Hematopoietic multipotent progenitor cell treated with erythropoietin and hydrocortisone succinate and interleukin-3 and kit ligand, for 15 days (in vitro differentiated cells): ENCODE data around the gene PTPRT.

Source experiments
- DNase-seq: peaks from one replicate; pipeline ENCODE4 v3.0.0-alpha.2; 2015; ENCODE audit warnings: low spot score

PTPRT gene

GRCh38 chr20:42611889-42612837, 577.5 kb downstream of the PTPRT start:
- DNase-seq = no peak

GRCh38 chr20:42611423-42611822, 578.3 kb downstream of the PTPRT start:
- DNase-seq = no peak

DNA sequence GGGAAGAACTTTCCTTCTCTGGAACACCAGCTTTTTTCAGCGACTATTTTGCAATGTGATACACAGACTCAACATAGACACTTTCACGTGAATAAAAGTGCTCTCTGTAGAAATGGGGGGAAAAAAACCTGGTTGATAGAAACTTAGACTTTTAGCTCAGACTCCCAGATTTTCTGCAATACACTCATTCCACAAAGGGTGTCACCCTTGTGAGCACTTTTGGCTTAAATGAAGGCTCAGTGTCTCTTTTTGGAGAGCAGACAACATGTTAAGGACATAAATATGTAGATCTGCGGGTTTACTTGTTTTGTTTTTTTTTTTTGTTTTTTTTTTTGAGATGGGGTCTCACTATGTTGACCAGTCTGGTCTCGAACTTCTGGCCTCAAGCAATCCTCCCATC, 579.6 kb downstream of the PTPRT start:
- DNase-seq = no peak

DNA sequence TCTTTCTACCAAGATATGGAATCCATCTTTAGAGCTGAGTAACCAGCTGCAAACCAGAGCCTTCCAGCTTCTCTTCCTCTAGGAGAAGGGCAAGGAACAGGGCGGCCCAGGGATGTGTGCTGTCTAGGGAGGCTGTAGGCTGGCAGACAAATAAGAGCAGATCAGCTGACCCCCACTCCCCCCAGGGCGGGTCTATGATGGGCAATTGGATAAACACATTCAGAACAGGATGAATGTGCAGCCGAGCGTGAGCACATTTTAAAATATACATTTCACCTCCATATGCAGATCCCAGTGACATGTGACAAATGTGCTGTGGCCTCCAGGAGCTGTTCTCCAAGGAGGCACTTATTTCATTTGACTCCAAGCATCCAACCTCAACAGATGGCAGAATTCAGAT, 580.1 kb downstream of the PTPRT start:
- DNase-seq = no peak

- DNase-seq = no peak
Observed at GRCh38 chr20:42604998-42605956, 584.4 kb downstream of the PTPRT start.

DNA sequence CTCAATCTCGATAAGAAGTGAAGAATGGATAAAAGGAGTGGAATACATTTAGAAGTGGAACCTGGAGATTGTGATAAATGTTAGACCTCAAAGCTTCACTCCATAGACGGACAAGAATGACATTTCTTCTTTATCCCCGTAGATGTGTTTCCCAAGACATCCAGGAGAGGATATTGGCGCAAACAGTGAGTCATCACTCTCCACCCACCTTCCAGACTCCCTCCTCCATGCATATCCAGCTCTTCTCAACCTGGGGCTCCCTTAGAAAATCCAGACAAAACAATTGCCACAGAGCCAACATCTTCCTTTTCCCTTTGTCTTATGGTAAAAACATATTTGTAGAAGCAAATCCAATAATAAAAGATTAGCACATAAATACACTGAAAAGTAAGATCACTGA, 586.1 kb downstream of the PTPRT start:
- DNase-seq = no peak

DNA sequence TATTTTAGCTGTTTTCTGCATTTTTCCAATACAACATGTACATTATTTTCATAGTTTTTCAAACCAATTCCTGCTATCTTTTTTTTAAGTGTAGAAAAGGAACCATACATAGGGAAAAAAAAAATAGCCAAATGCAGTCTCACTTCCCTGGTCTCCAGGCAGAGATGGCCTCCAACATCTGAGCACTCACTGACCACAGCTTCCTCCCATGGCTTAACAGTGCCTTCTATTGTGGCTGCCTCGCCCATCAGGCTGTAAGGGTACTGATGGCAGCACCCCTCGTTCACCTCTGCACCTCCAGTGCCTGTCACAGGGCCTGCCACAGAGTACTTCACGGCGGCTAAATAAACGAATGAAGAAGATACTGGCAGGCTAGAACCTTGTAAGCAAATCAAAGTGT, 591.1 kb downstream of the PTPRT start:
- no peak for DNase-seq

GRCh38 chr20:42595625-42596024, 594.1 kb downstream of the PTPRT start:
- DNase-seq = no peak

- no peak for DNase-seq
Observed at GRCh38 chr20:42594659-42595058, 595.0 kb downstream of the PTPRT start.

GRCh38 chr20:42594011-42594410, 595.7 kb downstream of the PTPRT start:
- no peak for DNase-seq

DNA sequence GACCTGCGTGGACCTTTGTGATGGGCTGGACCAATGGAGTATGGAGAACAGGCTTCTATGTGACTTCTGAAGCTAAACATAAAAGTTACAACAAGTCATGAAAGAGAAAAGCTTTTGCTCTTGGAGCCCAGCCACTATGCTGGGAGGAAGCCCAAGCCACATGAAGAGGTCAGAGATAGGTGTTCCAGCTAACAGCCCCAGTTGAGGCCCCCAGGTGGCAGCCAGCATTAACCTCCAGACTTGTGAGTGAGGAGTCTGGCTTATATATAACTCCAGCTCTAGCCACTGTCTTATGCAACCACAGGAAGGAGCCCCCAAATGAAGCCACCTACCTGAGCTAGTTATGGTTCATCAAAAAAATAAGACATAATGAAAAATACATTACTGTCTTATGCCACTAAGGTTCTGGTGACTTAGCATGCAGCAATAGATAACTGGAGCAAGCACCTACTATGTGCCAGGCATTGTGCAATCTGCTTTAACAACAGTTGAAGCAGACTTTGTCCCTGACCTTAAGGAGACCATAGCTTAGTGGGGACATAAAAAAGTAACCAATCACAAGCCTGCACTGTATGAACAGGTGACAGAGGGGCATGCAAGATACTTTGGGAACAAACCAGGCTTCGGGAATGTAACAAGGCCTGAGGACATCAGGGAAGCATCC, 599.6 kb downstream of the PTPRT start:
- no peak for DNase-seq

GRCh38 chr20:42588847-42589246, 600.9 kb downstream of the PTPRT start:
- DNase-seq = no peak

GRCh38 chr20:42587427-42587826, 602.3 kb downstream of the PTPRT start:
- no peak for DNase-seq

DNA sequence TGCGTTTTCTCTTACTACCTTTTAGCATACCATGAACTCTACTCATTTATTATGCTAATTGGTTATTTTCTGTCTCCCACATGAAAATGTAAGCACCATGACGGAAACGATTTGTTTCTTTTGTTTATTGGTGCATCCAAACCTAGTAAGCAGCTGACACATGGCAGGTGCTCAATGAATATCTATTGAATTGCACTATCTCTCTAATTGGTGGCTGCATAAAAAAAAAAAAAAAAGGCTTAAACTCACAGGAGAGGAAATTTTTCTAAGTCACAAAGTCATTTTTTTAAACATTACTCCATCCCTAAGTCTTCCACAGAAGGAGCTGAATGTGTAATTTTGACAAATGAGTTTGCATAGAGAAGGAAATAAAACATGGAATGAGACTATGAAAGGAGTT, 608.4 kb downstream of the PTPRT start:
- no peak for DNase-seq

DNA sequence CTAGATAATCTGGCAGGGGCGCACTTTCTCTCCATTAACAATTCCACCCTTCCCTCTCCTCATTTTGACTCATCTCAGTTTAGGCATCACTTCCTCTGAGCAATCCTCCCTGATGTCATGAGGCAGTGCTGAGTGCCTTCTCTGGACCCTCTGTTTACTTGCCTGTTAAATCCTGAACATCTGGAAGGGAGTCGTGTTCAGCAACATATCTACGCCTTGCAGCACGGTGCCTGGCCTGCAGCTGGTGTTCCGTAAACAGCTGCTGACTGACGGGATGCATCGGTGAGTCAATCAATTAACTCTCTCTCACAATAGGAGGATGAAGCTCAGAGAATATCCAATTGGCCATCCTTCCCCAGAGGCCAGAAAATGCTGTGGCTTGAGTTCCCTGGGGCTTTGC, 613.5 kb downstream of the PTPRT start:
- DNase-seq = no peak

GRCh38 chr20:42572320-42573016, 617.2 kb downstream of the PTPRT start:
- no peak for DNase-seq

DNA sequence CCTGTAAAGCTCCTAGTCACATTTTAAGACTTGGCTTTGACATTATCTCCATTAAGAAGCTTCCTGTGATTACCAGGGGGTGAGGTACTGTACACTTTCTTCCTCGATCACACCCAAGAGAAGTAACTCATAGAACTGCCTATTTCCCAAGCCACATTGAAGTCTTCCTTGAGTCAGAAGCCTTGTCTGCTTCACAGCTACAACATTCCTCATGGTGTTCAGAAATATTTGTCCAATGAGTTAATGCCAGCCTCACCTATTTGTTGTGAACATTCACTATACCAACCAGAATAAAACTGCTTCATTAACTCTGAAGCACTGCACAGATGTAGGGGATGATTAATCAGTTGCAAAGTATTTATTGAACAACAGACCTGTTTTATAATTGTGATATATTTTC, 622.3 kb downstream of the PTPRT start:
- DNase-seq = no peak

DNA sequence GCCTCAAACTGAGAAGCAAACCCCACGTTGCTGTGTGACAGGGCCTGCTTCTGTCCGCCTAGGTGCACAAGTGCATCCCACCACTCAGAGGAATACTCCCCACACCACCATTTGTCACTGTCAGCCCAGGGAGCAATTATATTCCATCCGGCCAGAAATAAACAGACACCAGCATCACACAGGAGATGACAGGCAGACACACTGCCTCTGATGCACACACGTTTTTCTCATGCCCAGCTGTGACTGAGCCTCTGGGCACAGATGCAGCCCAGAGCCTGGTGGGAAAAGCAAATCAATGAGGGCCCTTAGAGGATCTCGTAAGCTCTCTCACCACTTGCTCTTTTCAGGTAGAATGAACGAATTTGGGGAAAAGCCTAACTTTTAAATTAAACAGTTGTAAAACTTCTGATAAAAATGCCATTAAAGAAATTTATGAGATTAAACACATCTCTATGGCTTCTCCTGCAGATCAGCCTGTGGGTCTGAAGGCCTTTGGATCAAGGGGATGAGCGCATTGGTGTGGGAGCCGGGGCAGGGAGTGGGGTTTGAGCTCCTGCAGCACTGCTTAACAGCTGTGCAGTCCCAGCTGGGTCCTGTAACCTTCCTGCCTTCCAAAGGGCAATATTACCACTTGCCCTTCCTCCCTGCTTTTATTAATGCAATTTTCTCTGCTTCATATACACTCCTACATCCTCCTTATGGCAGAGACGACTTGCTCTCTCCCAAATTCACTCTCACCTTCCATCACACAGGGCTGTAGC, 624.3 kb downstream of the PTPRT start:
- DNase-seq = no peak

DNA sequence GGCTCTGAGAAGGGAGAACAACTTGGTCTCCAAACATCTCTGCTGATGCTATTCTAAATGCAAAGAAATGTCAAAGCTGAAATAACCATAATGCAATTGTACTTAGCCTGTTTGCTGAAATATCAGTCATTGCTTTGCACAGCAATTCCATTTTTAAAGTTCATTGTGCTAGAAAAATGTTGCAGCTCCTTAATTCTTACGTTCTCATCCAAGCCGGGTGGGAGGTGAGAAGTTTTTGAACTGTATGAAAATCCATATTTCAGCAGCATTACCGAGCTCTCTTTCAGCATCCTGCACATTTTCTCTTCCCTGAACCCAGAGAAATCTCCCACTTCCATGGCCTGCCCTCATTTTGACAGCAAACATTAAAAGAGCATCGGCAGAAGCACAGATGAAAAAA, 630.0 kb downstream of the PTPRT start:
- DNase-seq = no peak

GRCh38 chr20:42556575-42556974, 633.1 kb downstream of the PTPRT start:
- no peak for DNase-seq

- DNase-seq = no peak
Observed at GRCh38 chr20:42553374-42553773, 636.3 kb downstream of the PTPRT start.
